GM19239 (cell line): Measurements from ENCODE around the gene RALGPS1.
A peak's percentile ranks its signal among the peaks of the same experiment; 100 is the strongest.

Experiments used
- DNase-seq: peaks from one replicate; pipeline ENCODE4 v3.0.0; 2011; ENCODE audit warnings: low spot score; ENCODE audit not compliant: insufficient read length
- FAIRE-seq: peaks from 2 replicates; lab custom pipeline; 2011; peaks lifted over from hg19 to GRCh38; lab: Jason Lieb, UNC

The RALGPS1 gene, protein sequence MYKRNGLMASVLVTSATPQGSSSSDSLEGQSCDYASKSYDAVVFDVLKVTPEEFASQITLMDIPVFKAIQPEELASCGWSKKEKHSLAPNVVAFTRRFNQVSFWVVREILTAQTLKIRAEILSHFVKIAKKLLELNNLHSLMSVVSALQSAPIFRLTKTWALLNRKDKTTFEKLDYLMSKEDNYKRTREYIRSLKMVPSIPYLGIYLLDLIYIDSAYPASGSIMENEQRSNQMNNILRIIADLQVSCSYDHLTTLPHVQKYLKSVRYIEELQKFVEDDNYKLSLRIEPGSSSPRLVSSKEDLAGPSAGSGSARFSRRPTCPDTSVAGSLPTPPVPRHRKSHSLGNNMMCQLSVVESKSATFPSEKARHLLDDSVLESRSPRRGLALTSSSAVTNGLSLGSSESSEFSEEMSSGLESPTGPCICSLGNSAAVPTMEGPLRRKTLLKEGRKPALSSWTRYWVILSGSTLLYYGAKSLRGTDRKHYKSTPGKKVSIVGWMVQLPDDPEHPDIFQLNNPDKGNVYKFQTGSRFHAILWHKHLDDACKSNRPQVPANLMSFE

DNA sequence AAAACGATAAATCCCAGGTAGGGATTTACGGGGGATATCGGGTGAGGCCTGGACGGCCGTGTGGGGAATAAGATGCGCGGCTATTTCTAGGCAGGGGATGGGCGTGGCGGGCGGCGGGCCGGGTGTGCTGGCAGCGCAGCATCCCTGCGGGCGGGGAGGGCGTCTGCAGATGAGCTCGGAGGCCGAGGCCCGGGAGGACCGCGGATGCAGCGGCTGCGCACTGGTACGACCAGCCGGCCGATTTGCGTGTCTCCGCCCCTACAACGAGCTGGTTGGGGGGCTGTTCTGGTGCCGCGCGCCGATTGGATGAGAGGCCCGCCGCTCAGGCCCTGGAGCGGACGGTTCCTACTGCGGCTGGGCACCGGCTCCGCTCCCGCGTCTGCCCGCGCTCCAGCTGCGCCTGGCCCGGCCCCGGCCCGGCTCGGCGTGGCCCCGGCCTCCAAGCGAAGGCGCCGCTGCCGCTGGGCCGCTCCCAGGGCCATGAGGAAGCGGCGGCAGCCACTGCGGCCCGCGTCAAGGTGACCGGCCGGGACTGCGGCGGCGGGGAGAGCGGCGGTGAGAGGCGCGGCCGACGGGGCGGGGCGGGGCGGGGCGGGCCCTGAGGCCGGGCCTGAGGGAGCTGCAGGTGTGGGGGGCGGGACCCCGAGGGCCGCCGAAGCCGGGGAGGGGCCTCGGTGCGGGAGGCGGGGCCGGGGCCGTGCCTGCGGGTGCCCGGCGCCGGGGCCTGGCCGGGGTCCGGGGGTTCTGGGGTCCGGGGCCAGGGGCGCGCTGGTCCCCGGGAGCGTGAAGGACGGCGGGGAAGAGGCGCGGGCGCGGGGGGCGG lies at the start of gene RALGPS1:
Gene RALGPS1, plus strand, starts transcription at position 325 of the 823 bp plus-strand sequence. CDS start 47,508 bp downstream, outside the sequence.
- DNase-seq = peak; percentile 99
- peak; percentile 89 for FAIRE-seq

DNA sequence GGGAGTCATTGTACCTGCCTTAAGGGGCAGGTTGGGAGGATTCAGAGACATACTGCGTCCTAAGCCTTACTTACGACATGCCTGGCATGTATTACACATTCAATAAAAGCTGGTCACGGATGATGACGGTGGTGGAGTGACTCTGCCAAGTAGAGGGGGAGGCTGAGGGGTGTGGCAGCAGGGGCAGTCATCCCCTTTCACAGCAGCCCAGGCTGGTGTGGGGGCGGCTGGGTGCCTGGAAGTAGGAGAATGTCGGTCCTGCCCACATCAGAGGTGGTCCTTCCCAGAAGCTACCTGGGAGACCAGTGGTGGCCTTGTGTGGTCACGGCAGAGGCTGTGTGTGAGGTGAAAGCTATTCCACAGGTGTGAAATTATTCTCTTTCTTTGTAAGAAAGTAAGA lies 45.2 kb upstream of the RALGPS1 start:
- DNase-seq (no peak), FAIRE-seq (no peak)

DNA sequence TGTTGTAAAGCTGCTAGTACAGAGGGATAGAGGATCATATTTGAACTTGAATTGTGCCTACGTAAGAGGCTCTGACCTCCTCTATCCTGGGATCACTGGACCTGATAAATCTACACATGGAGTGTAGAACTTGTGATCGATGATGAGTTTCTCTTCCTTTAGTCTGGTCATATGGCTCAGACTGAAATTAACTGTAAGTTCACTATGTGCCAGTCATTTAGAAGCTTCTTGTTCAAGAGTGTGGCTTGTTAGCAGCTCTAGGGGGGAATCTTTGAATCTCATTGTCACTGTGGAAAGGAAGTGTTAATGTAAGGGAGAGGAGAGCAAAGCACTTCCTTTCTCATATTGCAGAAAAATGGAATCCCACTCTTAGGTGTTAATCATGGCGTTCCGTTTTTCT lies 42.1 kb upstream of the RALGPS1 start:
- FAIRE-seq = peak; percentile 33
- DNase-seq = no peak

DNA sequence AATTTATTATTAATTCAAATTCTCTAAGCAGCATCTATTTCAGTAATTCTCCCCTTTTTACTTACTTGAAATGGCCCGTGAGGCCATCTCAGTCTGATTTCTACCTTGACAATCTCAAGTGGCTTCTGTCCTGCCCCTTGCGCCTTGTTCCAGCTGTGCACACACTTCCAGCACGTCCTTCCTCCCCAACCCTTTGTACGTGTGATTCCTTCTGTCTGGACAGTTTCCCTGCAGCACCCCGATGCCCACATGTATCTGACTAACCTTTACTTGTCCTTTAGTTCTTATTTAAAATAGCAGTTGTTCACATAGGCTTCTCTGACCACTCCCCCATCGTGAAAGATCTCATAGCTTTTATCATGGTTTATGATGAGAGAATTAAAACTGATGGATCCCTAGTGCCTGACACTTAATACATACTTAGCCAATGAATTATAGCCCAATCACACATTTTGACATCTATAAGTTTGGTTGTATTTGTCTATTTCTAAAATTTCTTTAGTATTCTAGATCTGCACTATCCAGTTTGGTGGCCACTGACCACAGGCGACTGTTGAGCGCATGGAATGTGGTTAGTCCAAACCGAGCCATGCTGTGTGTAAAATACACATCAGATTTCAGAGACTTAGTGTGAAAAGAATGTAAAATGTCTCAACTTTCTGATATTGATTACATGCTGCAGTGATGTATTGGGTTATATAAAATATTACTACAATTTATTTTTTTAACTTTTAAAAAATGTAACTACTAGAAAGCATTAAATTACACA lies 39.9 kb upstream of the RALGPS1 start:
- DNase-seq (no peak), FAIRE-seq (no peak)

DNA sequence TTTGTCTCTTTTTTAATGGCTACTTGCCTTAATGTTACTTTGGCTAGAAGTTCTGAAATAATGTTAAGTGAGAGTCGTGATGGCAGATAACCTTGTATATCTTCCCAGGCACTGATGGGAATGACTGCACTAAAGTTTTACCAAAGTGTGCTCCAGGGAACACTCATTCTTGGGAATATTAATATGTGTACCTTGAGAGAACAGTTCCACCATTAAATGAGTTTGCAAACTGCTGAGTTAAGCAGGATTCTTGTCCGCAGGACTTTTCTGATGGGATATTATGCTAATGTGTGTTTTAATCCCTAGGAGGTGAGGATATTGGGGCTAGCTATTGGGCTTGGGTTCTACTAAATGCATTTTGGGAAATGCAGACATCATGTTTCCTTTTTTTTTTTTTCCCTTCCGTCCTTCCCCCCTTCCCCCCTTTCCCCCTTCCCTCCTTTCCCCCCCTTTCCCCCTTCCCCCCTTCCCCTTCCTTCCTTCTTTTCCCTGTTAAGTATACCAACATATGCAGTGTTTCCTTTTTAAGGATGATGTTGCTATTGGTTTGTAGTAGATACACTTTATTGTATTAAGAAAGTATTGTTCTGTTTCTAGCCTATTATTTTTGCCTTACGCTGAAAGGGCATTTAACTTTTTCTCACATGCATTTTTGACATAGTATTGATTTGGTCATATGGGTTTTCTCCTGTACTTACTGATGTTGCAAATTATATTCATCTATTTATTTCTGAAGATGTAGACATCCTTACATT lies 38.6 kb upstream of the RALGPS1 start:
- no peak for DNase-seq
- no peak for FAIRE-seq

DNA sequence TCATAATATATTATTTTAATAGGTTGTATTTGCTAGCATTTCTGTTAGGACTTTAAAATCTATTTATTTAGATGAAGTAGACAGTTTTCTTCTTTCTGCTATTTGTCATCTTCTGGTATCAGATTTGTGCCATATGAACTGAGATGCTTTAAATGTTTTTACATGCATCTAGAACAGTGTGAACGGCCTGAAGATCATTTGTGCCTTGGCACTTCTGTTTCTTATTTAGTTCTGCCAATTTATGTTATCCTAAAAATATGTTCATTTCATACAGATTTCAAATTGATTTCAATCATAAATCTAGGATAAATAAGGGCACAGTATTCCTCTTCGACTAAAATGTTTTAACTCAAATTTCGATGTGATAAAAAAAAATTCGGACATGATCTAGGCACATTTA lies 38.1 kb upstream of the RALGPS1 start:
- DNase-seq (no peak), FAIRE-seq (no peak)

DNA sequence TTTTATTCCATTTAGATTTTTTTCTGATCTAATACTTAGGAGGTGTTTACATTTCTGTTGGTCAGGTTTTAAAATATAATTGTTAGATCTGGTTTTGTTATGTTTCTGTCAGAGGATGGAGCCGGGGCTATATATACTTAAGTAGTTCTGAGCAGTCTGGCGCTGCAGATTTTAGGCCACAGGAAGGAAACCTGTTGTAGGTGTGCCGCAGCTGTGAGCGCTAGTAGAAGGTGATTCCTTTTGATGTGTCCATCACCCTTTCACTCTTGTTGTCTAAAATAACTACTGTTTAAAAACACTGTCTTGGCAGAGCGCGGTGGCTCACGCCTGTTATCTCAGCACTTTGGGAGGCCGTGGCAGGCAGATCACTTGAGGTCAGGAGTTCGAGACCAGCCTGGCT lies 37.2 kb upstream of the RALGPS1 start:
- no peak for FAIRE-seq
- DNase-seq = no peak

DNA sequence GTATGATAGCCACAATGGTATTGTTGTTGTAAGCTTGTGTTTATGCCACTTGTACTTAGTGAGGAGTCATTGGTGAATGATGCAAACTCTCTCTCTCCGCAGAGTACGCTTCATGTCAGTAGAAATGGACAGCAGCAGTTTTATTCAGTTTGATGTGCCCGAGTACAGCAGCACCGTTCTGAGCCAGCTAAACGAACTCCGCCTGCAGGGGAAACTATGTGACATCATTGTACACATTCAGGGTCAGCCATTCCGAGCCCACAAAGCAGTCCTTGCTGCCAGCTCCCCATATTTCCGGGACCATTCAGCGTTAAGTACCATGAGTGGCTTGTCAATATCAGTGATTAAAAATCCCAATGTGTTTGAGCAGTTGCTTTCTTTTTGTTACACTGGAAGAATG lies 35.3 kb upstream of the RALGPS1 start:
- no peak for FAIRE-seq
- no peak for DNase-seq

DNA sequence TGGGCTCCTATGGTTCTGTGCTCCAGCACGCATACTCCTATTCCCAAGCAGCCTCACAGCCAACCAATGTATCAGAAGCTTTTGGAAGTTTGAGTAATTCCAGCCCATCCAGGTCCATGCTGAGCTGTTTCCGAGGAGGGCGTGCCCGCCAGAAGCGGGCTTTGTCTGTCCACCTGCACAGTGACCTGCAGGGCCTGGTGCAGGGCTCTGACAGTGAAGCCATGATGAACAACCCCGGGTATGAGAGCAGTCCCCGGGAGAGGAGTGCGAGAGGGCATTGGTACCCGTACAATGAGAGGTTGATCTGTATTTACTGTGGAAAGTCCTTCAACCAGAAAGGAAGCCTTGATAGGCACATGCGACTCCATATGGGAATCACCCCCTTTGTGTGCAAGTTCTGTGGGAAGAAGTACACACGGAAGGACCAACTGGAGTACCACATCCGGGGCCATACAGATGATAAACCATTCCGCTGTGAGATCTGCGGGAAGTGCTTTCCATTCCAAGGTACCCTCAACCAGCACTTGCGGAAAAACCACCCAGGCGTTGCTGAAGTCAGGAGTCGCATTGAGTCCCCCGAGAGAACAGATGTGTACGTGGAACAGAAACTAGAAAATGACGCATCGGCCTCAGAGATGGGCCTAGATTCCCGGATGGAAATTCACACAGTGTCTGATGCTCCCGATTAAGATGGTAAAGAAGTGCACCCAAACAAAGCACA lies 34.2 kb upstream of the RALGPS1 start:
- DNase-seq (no peak), FAIRE-seq (no peak)

DNA sequence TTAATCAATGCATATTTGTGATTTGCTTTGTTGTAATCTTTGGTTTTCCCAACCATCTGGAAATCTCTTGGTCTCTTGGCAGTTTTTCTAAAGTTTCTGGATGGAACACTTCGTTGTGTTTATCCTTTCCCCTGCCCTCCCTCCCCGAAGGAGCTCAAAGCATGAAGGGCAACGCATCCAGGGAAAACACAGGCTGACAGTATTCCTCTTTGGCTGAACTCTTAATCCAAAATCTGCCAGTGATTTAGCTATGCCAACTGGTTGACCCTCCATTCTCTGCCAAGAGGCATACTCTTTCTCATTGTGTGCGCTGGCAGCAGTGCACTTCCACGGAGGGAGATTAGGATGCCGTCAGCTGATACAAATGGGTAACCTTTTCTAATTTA lies 33.6 kb upstream of the RALGPS1 start:
- DNase-seq (no peak), FAIRE-seq (no peak)

DNA sequence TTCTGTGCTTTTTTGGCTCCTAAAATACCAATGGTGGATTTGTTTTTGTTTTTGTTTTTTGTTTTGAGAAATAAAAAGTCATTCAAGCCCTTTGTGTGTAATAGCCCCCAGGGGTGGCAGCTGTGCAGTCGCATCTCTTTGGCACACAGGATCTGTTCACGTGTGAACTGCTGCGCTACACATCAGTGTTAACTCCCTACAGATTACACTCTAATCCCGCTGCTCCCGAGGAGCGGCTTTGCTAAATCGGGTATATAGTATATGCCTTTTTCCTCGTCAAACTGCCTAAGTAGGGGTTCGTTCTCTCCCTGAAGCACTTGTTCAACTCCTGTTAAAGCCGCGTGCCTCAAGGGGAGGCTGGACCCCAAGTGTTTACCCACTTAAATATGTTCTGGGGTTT lies 31.8 kb upstream of the RALGPS1 start:
- FAIRE-seq (no peak), DNase-seq (no peak)

DNA sequence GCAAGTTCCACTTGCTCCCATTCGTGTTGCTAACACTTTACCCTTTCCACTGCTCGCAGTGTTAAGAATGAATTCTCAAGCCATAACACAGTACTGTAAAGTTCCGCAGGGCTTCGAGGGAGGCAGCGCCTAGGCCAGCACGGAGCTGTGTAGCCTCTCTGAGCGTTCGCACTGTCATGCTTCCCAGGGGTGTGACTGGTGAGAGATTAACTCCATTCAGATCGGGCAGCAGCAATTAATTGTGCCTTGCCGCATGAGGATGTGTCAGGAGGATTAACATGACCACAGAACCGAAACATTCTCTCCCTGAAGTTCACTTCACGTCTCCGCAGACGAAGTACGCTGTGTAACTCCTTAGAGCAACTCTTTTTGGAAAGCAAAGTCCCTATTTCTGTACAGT lies 30.9 kb upstream of the RALGPS1 start:
- DNase-seq (no peak), FAIRE-seq (no peak)

DNA sequence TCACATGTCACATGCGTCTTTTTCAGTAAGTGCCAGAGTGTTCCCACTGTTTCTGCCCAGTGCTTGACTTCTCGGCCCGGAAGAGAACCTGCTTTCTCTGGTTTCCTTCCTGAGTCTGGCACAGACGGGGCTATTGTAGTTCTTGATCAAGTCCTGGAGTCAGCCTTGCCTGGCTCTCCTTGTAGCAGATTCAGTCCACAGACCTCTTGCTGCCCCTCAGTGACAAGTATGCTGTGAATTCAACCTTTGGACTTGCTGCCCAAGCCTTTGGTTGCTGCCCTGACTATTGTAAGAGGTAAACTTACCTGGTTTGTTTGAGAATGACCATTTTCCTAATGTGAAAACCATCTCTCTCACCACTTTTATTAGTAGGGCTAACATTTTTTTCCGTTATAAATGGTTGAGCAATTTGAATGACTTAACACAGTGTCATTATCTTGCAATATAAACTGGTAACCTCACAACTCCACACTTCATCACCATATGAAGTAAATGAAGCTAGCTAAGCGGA lies 29.4 kb upstream of the RALGPS1 start:
- no peak for FAIRE-seq
- no peak for DNase-seq

DNA sequence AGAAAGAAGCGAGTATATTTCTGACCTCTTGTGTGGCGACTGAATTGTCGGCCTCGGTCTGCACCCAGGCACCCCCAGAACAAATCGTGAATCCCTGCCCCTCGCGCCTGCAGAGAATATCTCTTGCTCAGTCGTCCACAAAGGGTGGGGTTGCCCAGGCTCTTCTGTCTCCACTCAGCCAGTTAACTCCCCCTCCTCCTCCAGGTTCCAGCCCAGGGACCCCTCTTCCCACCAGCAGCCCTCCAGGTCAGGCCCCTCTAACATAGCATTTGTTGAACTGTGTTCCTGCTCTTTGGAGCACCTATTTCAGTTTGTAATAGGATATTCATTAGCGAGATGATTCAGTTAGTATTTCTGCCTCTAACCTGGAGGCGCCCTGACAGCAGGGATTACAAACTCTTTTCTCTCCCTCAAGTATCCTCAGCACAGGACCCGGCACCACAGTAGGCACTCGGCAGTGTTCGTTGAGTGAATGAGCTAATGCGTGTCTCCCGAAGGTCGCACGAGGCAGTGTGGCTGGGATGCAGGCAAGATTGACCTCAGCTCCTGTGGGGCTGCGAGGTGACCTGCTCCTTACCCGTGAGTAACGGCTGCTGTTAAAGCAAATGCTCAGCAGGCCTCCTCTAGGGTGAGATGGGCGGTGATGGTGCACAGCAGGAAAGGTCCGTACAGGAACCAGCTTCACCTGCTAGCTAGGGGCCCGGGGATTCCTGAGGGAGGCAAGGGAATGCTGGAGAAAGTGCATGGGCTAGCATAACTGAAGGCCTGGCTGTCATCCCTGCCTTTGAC lies 28.4 kb upstream of the RALGPS1 start:
- DNase-seq = no peak

DNA sequence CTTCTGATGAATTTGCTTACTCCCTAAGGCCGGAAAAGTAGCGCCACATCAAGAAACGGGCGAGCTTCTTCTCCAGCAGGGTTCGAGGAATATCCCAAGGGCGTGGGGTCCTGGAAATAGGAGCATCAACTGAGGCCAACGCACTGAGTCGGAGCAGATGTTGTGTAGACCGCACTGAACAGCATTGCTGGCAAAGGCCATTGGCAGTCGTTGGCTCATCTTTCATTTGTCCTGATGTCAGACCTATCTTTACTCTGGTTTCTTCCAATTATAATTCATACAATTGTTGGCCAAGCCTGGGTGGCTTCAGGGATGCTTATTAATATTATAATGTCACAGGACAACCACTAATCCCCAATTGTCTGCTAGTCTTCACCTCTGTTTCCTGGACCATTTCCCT lies 27.7 kb upstream of the RALGPS1 start:
- DNase-seq (no peak), FAIRE-seq (no peak)

More for the DNA sequence above, 28.4 kb upstream of the RALGPS1 start:
- FAIRE-seq = no peak

DNA sequence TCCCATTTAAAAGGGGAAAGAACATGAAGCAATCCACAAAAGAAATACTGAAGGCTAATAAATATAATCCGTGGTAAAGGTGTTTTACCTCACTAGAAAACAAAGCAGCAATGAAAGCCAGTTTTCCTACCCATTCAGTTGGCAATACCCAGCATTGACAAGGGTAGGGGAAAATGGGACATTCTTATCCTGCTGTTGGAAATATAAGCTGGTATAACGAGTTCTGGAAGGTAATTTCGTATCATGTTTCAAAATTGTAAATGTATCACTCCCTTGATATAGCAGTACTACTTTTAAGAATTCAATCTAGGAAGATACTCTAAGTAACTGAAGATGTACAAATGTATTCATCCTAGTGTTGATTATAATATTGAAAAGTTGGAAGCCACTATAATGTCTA lies 22.9 kb upstream of the RALGPS1 start:
- DNase-seq (no peak), FAIRE-seq (no peak)

DNA sequence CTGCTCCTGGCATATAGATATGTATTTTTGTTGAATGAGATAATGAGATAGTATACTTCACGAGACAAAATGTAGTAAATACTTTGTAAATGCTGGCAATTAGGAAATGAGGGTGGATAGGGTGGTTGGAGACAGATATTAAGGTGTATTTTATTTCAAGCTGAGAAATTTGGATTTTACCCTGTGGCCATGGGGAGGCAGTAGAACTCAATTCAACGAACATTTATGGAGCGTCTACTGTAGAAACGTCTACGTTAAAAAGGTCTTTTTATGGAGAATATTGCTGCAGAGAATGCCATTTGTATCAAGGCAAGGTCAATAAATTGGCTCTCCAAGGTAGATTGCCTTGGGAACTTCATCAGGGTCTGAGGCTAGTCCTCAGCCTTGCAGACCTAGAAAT lies 21.5 kb upstream of the RALGPS1 start:
- FAIRE-seq (no peak), DNase-seq (no peak)

DNA sequence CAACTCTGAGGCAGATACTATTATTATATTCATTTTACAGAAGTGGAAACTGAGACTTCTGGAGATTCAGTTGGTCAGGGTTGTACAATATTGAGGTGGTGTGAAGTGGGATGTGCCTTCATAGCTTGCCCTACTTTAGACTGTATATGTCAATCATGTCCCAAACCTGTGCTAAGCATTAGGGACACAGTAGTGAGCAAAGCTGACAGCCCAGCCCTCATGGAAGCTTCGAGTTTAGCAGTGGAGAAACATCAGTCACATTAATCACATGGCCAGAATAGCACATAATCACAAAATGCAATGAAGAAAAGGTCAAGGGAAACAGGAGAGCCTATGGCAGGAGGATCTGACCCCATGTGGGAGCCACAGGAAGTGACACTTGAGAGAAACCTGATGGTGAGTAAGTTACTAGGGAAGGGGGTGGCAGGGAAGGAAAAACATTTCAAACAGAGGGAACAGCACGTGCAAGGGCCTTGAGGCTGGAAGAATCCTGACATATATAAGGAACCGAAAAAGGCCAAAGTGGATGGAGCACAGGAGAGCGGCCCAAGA lies 20.5 kb upstream of the RALGPS1 start:
- FAIRE-seq = no peak
- DNase-seq = no peak
